SK-N-SH treated with all-trans-retinoic acid at 6 μM for 48 hours (cell line): ENCODE data around the gene SPRED3.

Experiments used
- CSDC2 ChIP-seq: fragments of 250-450 bp; sonication (Bioruptor Pico); IDR thresholded peaks from 2 replicates; pipeline ENCODE4 v1.5.0; 2020; ENCODE audit warnings: mild to moderate bottlenecking, moderate library complexity
- GLIS3 ChIP-seq: fragments of 250-450 bp; sonication (Bioruptor Pico); IDR thresholded peaks from 2 replicates; pipeline ENCODE4 v1.5.0; 2020; ENCODE audit warnings: mild to moderate bottlenecking, moderate library complexity
- OSR1 ChIP-seq: fragments of 250-450 bp; sonication (Bioruptor Pico); IDR thresholded peaks from 2 replicates; pipeline ENCODE4 v1.8.0; 2022; ENCODE audit warnings: moderate library complexity, mild to moderate bottlenecking, inconsistent platforms
- PPARA ChIP-seq: fragments of 250-450 bp; sonication (Bioruptor Pico); IDR thresholded peaks from 2 replicates; pipeline ENCODE4 v1.5.0; 2020; ENCODE audit warnings: mild to moderate bottlenecking, borderline replicate concordance
- TOX ChIP-seq: fragments of 250-450 bp; sonication (Bioruptor Pico); IDR thresholded peaks from 2 replicates; pipeline ENCODE4 v1.8.0; 2021; ENCODE audit warnings: mild to moderate bottlenecking, moderate library complexity, borderline replicate concordance
- ZFP3 ChIP-seq: fragments of 250-450 bp; sonication (Bioruptor Pico); IDR thresholded peaks from 2 replicates; pipeline ENCODE4 v1.5.0; 2020; ENCODE audit warnings: mild to moderate bottlenecking, moderate library complexity
- ZFP30 ChIP-seq: fragments of 450-650 bp; formaldehyde crosslinking; IDR thresholded peaks from 2 replicates; pipeline ENCODE4 v1.5.0; 2022; ENCODE audit warnings: mild to moderate bottlenecking, moderate library complexity
- TF ChIP-seq, protein P1 (sequence below): fragments of 250-450 bp; sonication (Bioruptor Pico); IDR thresholded peaks from 2 replicates; pipeline ENCODE4 v1.8.0; 2020; ENCODE audit warnings: mild to moderate bottlenecking, moderate library complexity, borderline replicate concordance
- TF ChIP-seq, protein P2 (sequence below): fragments of 250-450 bp; sonication (Bioruptor Pico); IDR thresholded peaks from 2 replicates; pipeline ENCODE4 v1.5.1; 2020; ENCODE audit warnings: low read depth, mild to moderate bottlenecking, moderate library complexity

DNA sequence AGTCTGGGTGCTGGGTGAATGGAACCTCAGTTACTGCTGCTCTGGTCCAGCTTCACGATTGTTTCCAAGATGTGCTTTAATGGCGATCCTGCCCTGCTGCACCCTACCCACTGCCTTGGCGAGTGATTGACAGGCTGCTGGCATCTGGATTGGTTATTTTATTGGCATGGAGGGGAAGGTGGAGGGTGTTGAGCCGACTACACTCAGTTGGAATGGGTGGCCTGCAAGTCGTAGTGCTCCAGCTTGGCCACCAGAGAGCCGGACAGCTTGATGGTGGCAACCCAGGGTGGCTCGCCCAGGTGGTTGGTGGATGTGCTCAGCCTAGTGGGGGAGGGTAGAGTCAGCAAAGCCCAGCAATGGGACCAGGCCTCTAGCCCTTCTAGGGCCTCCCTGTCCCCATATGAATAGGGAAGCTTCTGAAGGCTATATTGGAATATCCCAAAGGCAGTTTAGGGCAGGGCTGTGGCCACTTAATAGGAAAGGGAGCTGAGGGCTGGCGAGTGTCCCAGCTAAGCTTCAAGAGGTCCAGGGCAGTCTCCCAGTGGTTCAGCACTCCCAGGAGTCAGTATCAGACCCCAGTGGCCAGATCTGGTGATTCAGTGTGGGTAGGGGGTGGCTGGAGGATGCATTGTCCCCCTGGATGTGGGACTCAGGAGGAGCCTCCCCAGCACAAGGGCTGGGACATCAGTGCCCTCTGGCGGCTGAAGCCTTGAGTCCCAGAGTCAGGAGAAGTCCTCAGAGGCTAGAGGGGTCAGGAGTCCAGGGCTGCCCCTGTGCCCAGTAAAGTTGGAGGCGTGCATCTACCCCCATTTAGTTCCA, 4.1 kb upstream of the SPRED3 start:
- TF ChIP-seq ZFP30 (CRISPR knock-in tag) (no peak), GLIS3 (CRISPR knock-in tag) (no peak), ZFP3 (no peak), OSR1 (CRISPR knock-in tag) (no peak), PPARA (CRISPR knock-in tag) (no peak), TOX (CRISPR knock-in tag) (no peak), CSDC2 (no peak)
- TF ChIP-seq, protein P1, sequence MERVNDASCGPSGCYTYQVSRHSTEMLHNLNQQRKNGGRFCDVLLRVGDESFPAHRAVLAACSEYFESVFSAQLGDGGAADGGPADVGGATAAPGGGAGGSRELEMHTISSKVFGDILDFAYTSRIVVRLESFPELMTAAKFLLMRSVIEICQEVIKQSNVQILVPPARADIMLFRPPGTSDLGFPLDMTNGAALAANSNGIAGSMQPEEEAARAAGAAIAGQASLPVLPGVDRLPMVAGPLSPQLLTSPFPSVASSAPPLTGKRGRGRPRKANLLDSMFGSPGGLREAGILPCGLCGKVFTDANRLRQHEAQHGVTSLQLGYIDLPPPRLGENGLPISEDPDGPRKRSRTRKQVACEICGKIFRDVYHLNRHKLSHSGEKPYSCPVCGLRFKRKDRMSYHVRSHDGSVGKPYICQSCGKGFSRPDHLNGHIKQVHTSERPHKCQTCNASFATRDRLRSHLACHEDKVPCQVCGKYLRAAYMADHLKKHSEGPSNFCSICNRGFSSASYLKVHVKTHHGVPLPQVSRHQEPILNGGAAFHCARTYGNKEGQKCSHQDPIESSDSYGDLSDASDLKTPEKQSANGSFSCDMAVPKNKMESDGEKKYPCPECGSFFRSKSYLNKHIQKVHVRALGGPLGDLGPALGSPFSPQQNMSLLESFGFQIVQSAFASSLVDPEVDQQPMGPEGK = no peak
- TF ChIP-seq, protein P2, sequence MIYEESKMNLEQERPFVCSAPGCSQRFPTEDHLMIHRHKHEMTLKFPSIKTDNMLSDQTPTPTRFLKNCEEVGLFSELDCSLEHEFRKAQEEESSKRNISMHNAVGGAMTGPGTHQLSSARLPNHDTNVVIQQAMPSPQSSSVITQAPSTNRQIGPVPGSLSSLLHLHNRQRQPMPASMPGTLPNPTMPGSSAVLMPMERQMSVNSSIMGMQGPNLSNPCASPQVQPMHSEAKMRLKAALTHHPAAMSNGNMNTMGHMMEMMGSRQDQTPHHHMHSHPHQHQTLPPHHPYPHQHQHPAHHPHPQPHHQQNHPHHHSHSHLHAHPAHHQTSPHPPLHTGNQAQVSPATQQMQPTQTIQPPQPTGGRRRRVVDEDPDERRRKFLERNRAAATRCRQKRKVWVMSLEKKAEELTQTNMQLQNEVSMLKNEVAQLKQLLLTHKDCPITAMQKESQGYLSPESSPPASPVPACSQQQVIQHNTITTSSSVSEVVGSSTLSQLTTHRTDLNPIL (CRISPR knock-in tag) = no peak
